GM18499 (cell line): ENCODE measurements around the gene NMNAT2.

Experiments
- ATAC-seq: cut with Tn5 transposase; IDR thresholded peaks from one replicate; pipeline ENCODE4 v1.9.1; 2021; ENCODE audit warnings: moderate number of reproducible peaks; ENCODE audit not compliant: insufficient read depth, unreplicated experiment

The NMNAT2 gene

DNA sequence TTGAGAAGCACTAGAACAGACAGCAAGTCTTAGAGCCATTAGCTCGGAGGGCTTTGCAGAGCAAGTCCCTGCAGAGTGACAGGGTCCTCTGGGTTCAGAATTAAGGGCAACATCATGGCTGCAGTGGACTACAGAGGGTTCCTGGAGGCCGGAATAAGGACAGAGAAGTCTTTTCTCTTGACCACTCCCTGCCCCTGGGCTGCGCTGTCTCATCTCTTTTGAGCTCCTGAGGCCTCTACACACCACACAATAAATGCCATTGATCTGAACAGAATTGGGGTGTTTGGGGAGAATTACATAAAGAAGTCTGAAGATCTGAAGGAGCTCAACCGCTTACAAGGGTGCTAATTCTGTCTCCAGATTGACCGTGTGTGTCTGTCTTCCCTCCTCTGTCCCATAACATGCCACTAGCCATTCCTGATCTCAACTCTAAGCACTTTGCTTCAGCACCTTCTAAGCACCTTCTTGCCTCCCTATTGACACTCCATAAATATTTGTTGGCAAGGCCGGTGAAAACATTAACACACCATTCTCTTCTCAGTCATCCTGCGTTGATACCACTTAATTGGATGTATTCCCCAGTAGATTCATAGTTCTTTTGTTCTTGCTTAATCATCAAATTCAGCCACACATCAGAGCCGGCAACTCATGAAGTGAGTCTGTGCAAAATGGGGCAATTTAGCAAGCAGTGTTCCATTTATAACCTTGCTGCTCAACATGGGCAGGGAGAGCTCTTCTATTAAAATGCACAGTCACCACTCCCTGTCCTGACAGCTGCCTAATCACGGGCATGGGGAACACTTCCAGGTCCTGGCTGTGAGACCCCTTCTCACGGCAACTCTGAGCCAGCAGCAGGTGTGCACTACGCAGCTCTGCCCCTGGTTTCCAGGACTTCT is 49.7 kb downstream of the NMNAT2 start:
- no peak for ATAC-seq

DNA sequence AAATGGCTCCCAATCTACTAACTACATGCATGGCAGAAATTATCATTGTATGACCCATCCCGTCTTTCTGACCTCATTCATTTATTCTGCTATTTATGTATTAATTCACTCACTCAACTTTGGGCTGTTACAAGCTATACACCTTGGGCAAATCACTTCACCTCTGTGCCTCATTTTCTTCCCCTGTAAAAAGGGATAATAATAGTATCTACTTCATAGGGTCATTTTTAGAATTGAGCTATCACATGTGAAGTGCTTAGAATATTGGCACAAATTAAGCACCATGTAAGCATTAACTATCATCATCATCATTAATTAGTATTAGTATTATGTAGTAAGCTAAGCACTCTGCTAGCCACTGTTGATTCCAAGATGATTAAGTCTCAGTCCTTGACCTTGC is 52.1 kb downstream of the NMNAT2 start:
- no peak for ATAC-seq

DNA sequence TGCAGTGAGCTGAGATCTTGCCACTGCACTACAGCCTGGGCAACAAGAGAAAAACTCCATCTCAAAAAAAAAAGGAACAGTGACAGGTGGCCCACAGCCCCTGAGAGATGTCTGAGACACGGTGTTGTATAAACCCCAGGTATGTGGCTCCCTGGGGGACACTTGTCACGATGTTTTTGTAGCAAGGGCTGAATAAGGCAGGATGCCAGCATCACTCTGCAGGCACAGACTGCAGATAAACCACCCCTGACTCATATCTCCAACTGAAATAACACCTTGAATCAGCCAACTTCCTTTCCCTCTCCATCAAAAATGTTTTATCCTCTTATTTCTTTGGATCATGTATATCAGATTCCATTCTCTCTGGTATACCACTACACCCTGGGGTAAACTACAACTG is 52.5 kb downstream of the NMNAT2 start:
- ATAC-seq: no peak

DNA sequence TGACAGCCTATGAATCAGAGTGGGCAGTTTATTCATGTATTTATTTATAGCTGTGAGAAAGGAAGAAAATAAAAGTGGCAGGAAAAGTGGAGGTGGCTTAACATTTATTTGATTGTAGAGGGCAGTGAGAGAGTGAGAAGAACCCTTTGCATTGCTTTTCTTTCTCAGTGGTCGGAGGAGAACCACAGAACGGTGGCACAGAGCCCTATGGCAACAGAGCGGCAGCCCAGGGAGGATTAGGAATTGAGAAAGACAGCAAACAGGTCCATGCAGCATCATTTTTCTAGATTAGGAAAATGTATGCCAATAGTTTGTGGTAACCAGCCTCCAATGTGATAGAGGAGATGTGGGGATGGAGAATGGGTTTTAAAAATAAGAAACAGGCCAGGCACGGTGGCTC is 53.1 kb downstream of the NMNAT2 start:
- ATAC-seq: no peak

DNA sequence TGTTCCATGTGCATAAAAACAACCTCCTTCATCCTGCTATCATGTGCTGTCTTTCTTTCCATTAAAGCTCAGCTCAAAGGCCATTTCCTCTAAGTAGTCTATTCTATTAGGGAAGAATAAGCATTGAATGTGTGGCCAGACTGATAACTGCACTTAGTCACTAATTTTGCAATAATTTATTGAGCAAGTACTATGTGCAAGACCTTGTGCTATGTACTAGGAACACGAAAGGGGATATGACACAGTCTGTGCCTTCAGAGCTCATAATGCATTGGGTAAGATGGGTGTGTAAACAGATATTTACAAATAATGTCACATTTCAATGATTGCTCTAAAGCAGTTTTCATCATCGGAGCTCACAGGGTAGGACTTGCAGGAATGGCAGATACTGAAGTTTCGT is 54.2 kb downstream of the NMNAT2 start:
- ATAC-seq: no peak

DNA sequence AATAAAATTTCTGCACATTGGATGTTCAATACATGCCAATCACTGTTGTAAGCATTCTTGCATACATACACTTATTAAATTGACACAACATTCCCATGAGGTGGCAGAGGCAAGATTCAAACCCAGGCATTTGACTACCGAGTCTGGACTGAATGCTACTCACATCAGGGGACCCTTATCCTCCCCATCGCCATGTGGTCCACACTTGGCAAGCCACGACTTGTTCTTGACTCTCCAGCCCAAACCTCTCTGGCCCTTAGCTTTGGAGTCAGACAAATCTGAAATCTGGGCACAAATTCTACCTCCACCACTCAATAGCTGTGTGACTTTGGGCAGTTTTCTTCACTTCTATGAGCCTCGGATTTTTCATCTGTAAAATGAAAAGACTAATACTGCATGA is 57.1 kb downstream of the NMNAT2 start:
- no peak for ATAC-seq

DNA sequence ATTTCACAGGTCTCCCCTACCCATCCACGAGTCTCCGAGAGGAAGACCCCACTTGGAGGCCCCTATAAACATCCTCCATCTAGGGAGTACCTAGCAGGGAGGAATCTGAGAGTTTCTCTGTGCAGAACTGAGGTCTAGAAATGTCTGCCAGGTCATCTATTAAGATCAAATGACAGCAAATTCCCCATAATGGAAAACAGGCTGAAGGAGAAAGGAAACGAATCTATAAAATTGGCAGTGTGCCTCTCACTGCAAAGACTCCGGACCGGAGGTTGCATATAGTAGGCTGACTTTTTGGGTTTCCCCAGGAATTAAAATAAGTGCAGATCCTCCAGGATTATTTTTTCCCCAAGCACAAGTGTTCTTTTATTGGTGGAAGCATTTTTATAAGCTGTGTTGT is 57.7 kb downstream of the NMNAT2 start:
- ATAC-seq: no peak

DNA sequence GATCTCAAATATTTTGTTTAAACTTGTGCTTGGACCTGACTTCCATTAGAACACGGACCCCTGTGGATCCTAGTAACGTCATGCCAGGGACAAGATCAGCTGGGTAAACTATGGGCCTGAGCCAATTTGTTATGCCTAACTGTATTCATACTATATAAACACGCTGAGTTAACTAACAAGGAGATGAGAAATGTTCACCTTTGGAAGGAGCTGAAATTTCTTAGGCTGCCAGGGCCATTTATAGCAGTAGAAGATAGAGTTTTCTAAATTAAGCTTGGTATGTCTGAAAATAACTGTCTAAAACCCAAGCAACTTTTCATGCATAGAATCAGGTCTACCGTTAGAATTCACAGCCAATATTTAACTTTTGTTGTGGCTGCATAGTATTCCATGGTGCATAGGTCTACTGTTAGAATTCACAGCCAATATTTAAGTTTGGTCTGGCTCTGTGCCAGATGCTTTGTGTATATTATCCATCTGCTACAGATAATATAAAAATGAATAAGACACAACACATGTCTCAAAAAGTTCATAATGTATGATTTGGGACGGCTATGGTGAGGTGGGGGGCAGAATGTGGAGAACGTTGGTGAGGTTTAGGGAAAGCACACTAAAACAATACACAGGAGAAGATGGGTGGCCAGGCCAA is 61.5 kb downstream of the NMNAT2 start:
- no peak for ATAC-seq

DNA sequence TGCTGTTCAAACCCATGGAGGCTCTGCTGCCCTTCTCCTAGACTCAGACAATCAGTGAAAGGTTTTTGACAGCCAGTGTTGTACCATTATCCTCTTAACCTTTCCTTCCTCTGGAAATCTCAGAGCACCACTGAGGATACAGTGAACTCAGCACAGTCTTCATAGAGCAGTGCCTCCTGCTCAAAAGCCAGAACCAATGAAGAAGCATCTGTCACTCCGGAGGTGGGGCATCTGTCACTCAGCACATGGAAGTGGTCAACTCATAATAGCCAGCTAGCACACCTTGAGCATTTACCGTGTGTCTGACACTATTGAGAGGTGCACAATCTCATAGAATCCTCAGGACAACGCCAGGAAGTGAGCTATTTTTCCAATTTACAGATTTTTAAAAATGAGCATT is 62.4 kb downstream of the NMNAT2 start:
- no peak for ATAC-seq

DNA sequence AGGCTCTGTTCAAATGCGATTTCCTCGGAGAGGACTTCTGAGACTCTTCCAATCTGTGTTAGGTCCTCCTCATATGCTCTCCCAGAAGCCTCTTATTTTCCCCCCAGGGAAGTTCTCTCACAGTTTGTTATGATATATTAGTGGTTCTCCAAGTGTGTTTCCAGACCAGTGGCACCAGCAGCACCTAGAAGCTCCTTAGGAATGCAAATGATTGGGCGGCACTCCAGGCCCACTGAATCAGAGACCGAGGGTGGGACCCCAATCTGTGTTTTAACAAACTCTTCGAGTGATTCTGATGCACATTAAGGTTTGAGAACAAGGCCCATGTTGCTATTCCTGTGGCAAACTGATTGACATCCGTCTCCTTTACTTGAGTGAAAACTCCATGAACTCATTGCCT is 63.0 kb downstream of the NMNAT2 start:
- no peak for ATAC-seq

DNA sequence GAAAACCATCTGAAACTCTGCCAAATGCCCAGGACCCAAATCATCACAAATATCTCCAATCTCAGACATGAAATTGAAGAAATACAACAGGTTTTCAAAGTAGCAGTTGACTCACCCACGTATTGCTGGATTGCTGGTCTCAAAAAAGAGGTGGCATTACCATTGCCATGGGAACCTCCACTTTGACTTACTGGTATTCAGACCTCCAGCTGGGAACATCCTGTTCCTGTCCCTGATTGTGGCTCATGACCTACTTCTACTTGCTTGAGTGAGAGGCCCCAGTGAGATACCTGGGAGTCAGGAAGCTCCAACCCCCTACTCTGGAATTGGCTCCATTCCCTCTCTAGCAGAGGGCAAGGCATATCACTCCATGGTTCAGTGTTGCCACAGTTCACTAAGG is 64.6 kb downstream of the NMNAT2 start:
- ATAC-seq: no peak

DNA sequence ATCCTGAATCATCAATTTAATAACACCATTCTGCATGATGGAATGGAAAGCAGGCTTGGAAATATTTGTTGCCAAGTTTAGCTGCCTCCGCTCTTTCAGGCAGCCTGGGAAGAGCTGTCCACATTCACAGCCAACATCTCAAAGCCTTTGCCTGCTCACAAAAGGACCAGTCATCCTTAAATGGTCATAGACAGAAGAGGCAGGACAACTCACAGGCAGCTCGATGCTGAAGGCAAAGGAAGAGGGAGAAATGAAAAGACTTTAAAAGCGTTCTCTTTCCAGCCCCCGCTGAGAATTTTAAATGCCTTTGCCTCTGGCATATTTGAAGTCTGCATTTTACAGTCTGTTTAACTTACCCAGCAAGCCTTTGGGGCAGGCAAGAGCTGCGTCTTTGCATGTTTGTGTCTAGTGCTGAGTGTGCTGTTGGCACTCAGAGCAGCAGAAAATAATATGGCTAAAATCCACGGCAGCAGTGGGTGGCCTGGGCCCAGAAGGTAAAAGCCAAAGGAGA is 68.9 kb downstream of the NMNAT2 start:
- ATAC-seq: no peak

DNA sequence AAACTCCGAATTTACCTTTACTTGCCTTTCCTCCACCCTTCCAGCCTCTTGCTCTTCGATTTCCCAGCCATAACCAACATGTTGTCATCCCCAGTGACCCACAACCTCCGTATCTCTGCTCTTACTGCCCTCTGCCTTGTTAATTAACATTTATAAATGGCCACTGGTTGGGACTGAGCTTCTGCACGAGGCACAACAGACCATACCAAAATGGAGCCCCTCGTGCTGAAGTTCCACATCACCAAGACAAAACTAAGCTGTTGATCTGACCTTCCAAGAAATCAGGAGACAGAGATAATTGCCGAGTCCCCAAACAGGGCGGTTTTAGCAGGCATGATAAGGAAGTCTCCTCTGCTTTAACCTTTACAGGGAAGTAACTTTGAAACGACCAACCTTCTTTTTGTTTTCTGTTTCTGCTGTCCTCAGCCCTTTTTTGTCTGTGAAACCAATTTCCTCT is 71.9 kb downstream of the NMNAT2 start:
- ATAC-seq: no peak

DNA sequence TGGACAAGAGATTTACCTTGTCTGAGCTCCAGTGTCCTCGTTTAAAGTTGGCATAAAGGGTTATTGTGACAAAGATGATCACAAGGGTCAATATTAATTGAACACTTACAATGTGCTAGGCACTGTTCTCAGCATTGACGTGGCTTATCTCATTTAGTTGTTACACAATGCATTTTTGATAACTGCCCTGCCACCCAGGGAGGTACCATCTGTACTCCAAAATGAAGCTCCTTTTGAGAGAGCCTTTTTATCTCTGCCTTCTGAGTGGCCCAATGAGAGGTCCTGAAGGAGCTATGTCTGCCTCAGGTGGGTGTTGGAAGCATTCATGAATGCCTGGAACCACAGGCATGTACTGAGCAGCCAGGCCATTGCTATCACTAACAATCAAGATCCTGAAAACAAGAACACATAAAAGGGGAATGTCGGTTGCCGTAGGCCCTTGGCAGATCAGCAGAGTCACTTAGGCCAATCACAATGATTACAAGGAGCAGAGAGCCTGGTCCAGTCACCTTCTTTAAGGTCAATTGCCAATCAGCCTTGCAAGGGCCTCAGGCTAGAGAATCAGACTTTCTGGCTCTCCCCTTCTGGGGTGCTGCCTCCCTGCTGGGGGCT is 78.5 kb downstream of the NMNAT2 start:
- no peak for ATAC-seq

DNA sequence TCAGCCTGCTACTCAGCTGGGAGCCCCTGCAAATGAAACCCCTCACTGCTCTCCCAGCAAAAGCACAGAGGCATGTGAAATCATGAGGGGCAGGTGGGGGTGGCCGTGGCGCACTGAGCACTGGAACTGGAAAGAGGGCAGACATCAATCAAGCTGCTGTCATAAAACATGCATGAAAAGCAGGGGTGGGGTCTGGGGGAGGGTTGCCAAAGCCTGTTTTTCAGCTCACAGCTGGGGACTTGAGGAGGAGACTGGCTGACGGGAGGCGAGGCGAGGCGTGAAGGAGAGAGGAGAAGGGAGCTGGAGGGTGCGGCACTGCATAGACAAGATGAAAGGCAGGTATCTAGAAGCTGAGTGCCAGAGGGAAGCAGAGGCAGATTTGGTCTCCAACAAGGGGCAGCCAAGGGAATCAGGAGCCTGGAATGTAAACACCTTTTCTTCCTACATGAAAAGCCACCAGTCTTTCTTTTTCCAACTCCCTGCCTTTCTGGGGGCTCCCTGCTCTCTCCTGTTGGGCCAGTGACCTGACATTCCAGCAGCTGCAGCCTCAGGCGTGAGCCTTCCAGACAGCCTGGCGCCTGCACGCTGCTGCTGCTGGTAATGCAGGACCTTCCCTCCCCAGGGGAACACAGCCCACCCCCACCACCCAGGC is 87.0 kb downstream of the NMNAT2 start:
- no peak for ATAC-seq

DNA sequence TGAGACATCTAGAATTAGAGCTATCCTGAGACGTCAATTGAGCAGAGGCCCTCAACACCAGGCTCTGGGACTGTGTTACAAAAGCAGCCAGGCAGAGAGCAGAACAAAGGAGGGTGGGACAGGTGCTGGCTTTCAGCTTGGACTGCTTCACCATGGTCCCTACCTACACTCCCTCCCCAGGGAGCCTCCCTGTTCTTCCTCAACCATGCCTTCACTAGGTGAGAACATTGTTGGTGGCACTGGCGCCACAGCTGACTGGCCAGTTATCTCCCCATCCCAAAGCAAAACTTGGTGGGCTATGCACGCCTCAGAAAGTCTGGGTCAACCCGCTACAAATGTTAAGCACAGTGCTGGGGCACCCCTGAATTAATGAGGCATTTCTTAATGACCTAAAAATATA is 87.8 kb downstream of the NMNAT2 start:
- no peak for ATAC-seq

DNA sequence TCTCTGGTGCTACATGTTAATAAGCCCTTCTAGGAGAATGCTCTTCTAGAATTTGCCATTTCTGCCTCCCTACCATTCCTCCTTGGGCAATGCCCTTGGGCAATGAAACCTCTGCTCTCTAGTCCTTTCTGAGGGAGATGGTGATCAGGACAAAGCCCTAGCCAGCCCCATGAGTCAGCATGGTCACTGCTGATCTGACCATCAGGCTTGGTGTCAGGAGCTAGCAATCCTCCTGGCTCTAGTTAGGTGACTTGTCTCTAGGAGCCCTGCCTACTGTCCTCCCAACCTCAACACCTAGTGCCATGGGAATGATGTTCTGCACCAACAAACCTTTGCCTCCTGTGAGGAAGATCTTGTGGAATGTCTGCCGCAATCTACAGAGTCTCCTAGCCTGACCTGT is 89.8 kb downstream of the NMNAT2 start:
- no peak for ATAC-seq

DNA sequence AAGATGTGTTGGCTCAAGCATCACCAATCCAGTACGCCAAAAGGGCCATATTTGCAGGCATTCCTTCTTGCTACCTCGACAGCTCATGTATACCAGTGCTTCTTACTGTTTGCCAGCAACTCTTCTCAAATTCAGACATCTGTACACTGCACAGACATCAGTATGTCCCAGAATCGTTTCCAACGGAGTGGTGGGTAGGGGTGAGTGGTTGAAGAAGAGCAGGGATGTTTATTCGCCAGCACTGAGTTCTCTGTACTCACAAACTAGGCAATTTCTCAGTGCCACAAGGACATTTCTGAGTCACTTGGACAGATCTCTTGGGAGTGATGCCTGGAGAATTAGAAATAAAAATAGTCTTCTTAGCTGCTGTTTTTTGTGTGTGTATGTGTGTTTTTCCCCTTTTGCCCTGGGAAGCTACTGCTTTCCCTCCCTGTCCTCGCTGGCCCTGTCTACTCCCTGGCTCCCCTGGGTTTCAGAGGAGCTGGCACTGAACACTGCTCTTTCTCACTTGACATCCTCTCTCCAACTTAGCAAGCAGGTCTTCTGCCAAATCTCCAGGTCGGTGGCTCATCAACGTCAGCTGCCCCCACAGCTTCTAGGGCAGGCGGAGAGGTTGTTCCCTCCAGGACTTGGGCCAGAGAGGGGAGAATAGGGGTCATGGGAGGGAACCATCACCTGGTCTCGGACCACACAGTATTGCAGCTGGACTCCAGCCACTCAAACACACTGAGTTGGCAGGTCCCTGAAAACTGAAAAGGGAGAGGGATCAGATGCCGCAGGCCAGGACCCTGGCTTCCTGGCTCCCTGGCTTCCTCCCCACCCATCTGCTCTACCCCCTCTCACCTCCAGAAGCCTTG is 90.5 kb downstream of the NMNAT2 start:
- ATAC-seq: no peak

DNA sequence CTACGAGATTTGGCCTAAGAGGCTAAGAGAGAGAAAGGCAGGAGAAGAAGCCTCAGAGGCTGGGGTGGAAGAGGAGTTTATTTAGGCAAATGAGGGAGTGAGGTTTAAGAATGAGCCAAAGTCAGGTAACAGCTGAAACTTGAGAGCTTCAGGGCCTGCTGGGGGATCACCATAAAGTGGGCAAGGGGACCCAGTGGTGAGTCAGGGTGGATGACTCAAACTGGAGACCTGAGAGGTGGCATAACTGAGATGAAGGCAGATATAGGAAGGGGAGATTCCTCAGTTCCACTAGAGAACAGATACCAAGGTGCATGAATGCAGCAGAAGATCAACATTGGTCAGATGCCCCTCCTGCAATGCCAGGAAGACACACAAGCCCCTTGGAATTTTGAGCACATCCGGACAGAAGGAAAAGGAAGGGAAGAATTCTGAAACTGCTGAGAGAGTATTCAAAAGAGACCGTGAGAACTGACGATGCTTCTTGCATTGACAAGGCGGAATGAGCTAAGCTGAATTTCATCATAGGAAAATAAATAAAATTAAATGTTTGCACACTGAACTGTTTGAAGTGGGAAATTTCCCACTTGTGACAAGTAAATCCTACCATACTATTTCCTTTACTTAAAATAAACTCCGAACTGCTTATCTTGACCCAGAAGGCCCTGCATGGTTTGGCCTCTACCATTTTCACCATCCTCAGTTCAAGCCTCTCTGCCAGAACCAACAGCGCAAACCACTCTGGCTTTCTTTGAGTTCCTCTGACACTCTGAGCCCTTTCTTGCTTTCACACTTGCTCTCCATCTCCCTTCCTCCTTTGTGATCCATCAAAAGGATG is 94.1 kb downstream of the NMNAT2 start:
- no peak for ATAC-seq
